Measurements from ENCODE around the gene S100A14. TPM values are rescaled to one million over a fixed set of nuclear protein-coding genes. Genes with fewer than 3 reads are reported as not detected.
A peak's percentile ranks its signal among the peaks of the same experiment; 100 is the strongest.

Gene S100A14
- total and polyA plus RNA-seq, 8 donors: 8.8 to 751 (median 51.5) TPM

GRCh38 chr1:153649137-153649862 is 33.2 kb upstream of the S100A14 start:
- peak in 1 of 2 donors; percentile 87 for DNase-seq
- Histone ChIP-seq H3K4me3 (no peak overlapping the region), H3K27me3 (no peaks in the 10 kb centered on the region), H3K4me1 (peaks cover 15 to 57% (median 44%) of the 10 kb centered on the region in 4 donors), H3K36me3 (peaks cover 19 to 33% (median 29%) of the 10 kb centered on the region in 4 donors), H3K27ac (peak overlapping the region; percentile 52 to 84 (median 70)), H3K9me3 (no peaks in the 10 kb centered on the region)
- no peak for TF ChIP-seq CTCF (IDR thresholded peaks at IDR 0.05)
- TF ChIP-seq POLR2AphosphoS5 (IDR thresholded peaks at IDR 0.05): peak in 1 of 3 donors; percentile 7
- 17 to 43% (median 21%) methylated on average over 3 of the region's 3 CpGs for WGBS, 5 donors
- intact Hi-C loops (cut with DNase I; ENCODE audit: low total_unique reads): no loop called here

DNA sequence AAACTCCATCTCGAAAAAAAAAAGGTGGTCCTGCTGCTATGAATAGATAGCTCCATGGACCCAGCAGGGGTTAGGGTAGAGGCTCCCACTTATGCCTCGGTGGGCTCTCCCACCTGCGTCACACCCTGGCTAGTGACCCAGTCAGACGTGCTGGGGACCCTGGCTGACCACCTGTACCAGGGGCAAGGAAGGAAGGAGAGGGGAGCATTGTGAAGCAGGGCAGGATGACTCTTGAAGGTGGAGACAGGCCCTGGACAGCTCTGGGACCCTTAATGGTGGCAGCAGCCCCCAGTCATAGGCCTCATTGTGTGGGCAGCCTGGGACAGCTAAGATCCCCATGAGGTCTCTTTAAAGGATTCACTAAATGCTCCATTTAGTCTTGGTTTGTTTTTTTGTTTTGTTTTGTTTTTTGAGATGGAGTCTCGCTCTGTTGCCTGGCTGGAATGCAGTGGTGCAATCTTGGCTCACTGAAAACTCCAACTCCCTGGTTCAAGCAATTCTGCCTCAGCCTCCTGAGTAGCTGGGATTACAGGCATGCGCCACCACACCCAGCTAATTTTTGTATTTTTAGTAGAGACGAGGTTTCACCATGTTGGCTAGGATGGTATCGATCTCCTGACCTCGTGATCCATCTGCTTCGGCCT is 32.0 kb upstream of the S100A14 start:
- peak overlapping the region; percentile 28 to 84 (median 65) for H3K27ac ChIP-seq
- H3K4me1 ChIP-seq: peaks cover 15 to 64% (median 48%) of the 10 kb centered on the region in 4 donors
- DNase-seq: no peak
- H3K36me3 ChIP-seq: peaks cover 31 to 45% (median 41%) of the 10 kb centered on the region in 4 donors
- no peaks in the 10 kb centered on the region for H3K9me3 ChIP-seq
- TF ChIP-seq EP300 (IDR thresholded peaks at IDR 0.05) (no peak), CTCF (IDR thresholded peaks at IDR 0.05) (no peak), POLR2AphosphoS5 (IDR thresholded peaks at IDR 0.05) (no peak), POLR2A (IDR thresholded peaks at IDR 0.05) (no peak)
- WGBS, 5 donors: 74 to 88% (median 83%) methylated on average over 10 of the region's 10 CpGs
- intact Hi-C loops (cut with DNase I; ENCODE audit: low total_unique reads): no loop called here
- H3K4me3 ChIP-seq: no peak overlapping the region
- no peaks in the 10 kb centered on the region for H3K27me3 ChIP-seq

DNA sequence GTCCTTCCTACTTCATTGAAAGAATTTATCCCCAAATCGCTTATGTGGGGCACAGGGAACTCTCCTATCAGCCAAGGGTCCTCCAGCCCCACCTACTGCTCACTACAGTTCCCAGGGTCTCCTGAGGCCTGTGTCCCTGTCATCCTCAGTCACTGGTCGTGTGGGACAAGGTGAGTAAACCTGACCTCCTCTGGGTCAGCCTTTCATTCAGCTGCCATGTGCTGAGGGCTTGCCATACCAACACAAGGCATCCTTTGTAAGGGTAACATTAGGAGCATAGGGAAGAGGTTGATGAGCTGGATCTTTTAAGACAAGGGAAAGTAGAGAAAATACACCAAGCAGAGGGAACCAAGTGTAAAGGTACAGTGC is 31.2 kb upstream of the S100A14 start:
- Histone ChIP-seq H3K27ac (peak overlapping the region in 2 of 5 donors; percentile 70 to 84), H3K9me3 (no peaks in the 10 kb centered on the region), H3K36me3 (peaks cover 38 to 53% (median 49%) of the 10 kb centered on the region in 4 donors), H3K4me3 (no peak overlapping the region), H3K4me1 (peaks cover 15 to 64% (median 45%) of the 10 kb centered on the region in 4 donors), H3K27me3 (no peaks in the 10 kb centered on the region)
- no peak for DNase-seq
- TF ChIP-seq CTCF (IDR thresholded peaks at IDR 0.05): no peak
- peak in 2 of 3 donors; percentile 3 to 58 for TF ChIP-seq POLR2AphosphoS5 (IDR thresholded peaks at IDR 0.05)
- WGBS, 5 donors: 36 to 55% (median 42%) methylated on average over 2 of the region's 2 CpGs
- intact Hi-C loops (cut with DNase I; ENCODE audit: low total_unique reads): no loop called here

- DNase-seq: no peak
- TF ChIP-seq POLR2AphosphoS5 (IDR thresholded peaks at IDR 0.05) (no peak), EP300 (IDR thresholded peaks at IDR 0.05) (no peak), POLR2A (IDR thresholded peaks at IDR 0.05) (no peak), CTCF (IDR thresholded peaks at IDR 0.05) (no peak)
- intact Hi-C loops (cut with DNase I; ENCODE audit: low total_unique reads): no loop called here
- H3K27ac ChIP-seq: peak overlapping the region in 4 of 5 donors; percentile 2 to 84 (median 38)
- WGBS, 5 donors: 75 to 91% (median 87%) methylated on average over 5 of the region's 5 CpGs
- H3K36me3 ChIP-seq: peaks cover 44 to 58% (median 54%) of the 10 kb centered on the region in 4 donors
- peaks cover 15 to 68% (median 48%) of the 10 kb centered on the region in 4 donors for H3K4me1 ChIP-seq
- H3K27me3 ChIP-seq: no peaks in the 10 kb centered on the region
- no peaks in the 10 kb centered on the region for H3K9me3 ChIP-seq
- H3K4me3 ChIP-seq: no peak overlapping the region
Observed at GRCh38 chr1:153646672-153647345, 30.7 kb upstream of the S100A14 start.

Data from stomach (tissue), 9 donors.